Retina (tissue), 1 donor: ENCODE measurements around the gene STX4.

Experiments used
- DNase-seq: peaks from one replicate; pipeline ENCODE4 v3.0.0-alpha.2; 2016

STX4 gene

DNA sequence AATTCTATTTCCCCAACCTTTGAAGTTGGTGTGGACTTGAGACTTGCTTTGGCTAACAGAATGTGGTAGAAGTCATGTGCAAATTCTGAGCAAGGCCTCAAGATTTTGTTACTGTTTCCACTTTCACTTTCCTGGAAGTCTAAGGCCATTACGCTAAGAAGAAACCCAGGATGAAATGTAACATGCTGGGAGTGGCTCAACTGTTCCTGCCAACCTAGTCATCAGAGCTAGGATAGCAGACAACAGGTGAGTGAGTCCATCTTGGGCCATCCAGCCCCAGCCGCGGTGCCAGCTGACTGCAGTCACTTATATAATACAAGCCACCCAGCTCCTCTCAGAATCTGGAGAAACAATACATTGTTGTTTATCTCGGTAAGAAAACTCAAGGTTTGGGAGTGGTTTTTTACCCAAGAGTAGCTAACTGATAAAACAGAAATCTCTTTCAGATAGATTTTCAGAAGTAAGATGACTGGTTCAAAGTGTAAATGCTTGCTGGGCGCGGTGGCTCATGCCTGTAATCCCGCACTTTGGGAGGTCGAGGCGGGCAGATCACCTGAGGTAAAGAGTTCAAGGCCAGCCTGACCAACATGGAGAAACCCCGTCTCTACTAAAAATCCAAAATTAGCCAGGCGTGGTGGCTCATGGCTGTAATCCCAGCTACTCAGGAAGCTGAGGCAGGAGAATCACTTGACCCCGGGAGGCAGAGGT lies 10.7 kb upstream of the STX4 start:
- DNase-seq, result no peak

DNA sequence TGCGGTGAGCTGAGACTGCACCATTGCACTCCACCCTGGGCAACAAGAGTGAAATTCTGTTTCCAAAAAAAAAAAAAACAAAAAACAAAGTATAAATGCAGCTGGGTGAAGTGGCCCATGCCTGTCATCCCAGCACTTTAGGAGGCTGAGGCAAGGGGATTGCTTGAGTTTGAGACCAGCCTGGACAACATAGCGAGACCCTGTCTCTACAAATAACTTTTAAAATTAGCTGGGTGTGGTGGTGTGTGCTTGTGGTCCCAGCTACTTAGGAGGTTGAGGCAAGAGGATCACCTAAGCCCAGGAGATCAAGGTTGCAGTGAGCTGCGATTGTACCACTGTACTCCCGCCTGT lies 10.1 kb upstream of the STX4 start:
- no peak for DNase-seq

DNA sequence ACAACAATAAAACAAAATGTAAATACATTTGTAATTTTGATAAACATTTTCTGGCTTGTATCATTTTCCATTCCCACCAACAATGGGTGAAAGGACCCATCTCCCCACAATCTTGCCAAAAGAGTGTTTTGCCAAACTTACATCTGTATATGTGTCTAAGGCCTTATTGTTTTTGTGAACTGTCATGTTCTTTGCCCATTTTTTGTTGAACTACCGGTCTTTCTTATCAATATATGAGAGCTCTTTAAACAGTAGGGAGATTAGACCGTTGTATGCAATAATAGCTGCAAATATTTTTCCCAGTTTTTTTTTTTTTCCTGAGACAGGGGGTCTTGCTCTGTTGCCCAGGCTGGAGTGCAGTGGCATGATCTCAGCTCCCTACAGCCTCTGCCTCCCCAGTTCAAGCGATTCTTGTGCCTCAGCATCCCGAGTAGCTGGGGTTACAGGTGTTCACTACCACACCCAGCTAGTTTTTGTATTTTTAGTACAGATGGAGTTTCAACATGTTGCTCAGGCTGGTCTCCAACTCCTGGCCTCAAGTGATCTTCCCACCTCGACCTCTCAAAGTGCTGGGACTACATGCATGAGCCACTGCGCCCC lies 9.6 kb upstream of the STX4 start:
- no peak for DNase-seq

DNA sequence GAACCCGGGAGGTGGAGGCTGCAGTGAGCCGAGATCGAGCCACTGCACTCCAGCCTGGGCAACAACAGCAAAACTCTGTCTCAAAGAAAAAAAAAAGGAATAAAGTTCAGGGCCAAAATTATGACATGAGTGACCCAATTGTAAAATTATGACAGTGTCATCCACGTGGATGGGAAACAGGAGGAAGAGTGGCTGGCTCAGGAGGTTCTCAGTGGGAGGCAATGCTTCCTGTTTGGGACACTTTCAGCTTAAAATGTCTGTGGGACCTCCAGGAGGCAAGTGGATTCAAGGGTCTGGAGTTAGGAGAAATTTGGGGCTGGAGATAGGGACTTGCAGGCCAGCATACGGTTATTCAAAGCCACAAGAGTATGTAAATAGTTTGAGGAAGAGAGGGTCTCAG lies 8.0 kb upstream of the STX4 start:
- DNase-seq, result no peak

DNA sequence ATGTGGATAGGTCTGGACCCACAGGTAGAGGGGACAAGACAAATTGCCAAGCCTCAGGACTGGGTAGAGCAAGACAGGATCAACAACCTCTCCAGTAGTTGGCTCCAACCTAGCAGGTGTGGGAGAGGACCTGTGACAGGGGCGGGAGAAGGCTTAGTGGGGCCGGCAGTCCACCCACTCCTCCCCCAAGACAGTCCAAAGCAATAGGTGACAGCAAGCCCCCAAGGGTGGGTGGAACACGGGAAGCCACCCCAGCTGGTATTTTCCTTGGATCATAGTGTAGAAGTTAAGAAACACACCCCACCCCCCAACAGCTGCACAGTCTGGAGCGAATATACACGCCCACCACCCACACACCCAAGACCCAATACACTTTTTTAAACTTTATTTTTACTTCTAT lies 4.1 kb upstream of the STX4 start:
- DNase-seq, result no peak

DNA sequence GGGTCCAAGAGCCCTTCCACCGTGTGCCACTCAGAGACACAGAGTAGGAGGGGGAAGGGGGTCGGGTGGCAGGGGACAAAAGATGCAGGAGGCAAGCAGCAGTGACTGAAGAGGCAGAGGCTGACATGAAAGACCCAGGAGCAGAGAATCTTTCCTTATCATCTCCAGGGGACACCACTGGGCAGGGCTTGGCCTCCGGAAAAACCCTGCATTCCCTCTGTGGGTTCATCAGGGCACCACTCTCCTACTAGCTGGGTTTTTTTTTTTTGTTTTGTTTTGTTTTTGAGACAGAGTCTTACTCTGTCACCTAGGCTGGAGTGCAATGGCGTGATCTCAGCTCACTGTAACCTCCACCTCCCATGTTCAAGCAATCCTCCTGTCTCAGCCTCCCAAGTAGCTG lies 2.1 kb upstream of the STX4 start:
- DNase-seq, result no peak

DNA sequence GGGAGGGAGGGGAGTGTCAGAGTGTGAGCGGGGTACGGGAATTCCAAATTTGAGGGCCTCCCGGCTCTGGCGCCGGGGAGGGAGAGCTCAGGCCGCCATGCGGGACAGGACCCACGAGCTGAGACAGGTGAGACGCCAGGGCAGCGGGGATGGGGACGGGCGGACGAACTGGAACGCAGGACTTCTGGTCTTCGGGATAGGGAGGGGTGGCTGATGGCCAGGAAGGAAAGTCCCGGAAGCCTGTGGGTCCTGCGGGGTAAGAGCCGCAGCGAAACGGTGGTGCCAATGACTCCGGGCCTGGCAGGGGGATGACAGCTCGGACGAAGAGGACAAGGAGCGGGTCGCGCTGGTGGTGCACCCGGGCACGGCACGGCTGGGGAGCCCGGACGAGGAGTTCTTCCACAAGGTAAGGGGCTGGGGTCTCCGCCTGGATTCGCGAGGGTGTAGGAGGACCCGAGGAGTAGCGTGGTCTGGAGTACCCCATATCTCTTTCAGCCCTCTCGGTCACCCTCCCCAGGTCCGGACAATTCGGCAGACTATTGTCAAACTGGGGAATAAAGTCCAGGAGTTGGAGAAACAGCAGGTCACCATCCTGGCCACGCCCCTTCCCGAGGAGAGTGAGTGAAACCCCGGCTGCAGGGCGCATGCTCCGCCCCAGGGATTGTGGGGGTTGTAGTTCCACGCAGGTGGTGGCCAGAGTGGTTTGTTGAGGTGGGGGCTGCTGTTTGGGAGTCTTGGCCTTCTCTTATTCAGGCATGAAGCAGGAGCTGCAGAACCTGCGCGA lies 543 bp downstream of the STX4 start:
- DNase-seq, result peak; percentile 86

DNA sequence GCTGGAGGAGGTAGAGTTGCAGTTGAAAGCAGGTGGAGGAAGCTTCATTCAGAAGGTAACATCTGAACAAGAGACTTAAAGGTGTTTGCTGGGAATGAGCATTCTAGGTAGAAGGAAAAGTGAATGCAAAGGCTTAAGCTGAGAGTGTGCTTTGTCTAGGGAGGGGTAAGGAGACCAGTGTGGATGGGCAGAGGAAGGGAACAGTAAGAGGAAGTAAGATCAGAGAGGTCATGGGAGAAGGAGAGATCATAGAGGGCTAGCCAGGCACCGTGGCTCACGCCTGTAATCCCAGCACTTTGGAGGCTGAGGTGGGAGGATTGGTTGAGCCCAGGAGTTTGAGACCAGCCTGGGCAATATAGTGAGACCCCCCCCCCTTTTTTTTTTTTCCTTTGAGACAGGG lies 3.3 kb downstream of the STX4 start:
- DNase-seq, result no peak

DNA sequence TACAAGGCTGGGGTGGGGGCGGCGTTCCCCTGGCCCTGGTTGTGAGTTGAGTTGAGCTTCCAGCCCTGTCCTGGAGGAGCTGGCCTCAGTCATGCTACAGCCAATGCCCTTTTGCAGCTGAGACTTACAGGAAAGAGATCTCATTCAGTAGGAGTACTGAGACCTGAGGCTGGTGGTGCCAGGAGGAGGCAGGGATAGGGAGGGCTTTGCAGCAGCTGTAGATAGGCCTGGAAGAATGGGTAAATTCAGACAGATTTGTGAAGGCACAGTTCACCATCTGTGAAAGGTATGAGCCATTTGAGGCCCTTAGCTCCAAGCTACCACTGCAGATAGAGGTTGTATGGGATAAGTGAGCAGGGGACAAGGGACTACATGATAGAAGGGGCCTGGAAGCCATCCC lies 5.6 kb downstream of the STX4 start:
- no peak for DNase-seq

DNA sequence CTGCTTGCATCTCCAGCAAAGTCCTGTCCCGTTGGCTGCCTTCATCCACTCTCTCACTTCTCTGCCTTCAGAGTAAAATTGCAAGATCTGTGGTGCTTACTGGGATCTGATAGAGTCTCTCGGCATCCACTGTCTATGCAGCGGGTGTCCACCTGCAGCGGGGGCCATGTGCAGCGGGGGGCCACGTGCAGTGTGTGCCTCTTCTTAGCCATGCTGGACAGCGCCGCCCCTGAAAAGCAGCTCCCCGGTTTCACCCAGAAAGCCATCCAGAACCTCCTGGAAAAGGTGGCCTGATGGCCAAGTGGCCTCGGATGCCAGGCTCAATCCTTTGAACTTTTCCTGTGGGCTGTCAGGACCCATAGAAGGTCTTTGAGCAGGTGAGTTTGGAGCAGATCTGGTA lies 9.5 kb downstream of the STX4 start:
- DNase-seq, result no peak

DNA sequence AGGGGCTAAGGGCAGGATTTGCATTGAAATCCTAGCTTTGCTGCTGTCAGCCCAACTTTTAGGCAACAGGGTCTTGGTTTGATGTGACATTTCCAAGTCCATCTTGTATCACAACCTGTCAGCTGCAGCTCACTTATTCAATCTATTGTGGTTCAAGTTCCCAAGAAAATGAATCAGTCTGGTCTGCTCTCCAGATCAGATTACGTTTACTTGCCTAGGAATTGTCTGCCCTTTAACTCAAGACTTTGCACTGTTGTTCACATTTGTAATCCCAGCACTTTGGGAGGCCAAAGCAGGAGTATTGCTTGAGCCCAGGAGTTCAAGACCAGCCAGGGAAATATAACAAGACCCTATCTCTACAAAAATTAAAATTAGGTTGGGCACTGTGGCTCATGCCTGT lies 10.0 kb downstream of the STX4 start:
- no peak for DNase-seq

DNA sequence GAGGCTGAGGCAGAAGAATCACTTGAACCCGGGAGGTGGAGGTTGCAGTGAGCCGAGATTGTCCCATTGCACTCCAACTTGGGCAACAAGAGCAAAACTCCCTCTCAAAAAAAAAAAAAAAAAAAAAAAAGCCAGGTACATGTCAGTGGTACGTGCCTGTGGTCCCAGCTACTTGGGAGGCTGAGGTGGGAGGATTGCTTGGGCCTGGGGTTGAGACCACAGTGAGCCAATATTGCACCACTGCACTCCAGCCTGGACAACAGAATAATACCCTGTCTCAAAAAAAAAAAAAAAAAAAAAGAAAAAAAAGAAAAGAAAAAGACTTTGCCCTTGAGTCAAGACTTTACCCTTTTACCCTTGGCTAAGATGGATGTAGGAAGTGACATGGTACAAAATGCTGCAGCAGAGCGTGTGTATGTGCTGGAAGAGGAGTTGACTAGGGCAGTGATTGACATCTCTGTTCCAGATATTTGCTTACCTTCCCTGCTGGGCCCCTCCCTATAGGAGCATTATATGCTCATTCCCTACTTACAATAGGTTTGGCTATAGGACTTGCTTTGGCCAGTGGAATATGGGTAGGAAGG lies 10.6 kb downstream of the STX4 start:
- no peak for DNase-seq

DNA sequence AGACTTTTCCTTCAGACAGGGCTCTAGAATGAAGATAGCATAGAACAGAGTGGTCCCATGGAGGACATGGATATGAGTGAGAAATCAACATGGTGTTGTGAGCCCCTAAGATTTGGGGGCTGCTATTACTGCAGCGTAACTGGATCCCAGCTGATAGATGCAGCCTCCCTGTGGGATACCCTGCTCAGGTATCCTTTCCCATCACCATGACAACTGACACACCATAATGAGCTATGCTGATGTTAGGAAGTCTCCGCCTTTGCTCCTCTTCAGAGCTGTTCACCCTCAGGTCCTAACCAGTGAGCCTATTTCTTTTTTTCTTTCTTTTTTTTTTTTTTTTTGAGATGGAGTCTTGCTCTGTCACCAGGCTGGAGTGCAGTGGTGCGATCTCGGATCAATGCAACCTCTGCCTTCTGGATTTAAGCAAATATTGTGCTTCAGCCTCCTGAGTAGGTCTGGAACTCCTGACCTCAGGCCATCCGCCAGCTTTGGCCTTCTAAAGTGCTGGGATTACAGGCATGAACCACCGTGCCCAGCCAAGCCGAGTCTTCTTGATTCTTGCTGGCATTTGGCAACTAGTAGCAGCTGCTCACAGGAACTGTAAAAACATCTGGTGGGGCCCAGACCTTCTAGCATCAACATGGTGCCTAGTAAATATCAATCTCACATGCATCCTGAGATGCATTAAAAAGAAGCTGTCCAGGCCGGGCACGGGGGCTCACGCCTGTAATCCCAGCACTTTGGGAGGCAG lies 17.1 kb downstream of the STX4 start:
- no peak for DNase-seq

DNA sequence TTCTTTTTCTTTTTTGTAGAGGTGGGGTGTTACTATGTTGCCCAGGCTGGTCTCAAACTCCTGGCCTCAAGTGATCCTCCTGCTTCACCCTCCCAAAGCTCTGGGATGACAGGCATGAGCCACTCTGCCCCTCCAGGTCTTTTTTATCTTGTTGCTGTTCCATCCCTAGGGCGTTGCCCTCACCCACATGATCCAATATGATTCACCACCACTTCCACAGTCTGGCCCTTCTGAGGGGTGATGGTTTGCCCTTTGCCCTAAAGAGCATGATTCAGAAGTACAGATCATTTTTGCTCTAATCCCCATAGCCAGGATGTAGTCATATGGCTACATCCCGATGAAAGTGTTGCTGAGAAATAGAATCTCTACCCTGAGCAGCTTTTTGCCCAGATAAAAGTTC lies 18.8 kb downstream of the STX4 start:
- no peak for DNase-seq

DNA sequence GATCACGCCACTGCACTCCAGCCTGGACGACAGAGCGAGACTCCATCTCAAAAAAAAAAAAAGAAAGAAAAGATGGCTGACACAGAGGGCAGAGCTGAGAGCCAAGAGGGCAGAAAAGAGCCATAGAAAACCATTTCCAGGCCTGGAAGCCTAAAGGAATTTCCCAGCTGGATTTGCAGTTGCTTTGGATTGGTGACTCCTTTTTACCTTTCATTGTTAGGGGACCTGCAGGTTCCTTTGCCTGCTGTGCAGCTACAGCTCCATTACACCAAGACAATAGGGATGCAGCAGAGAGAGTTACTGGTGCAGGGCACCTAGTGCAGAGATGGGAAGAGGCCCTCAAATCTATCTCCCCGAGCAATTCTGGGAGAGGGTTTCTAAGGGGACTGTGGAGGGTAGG lies 22.3 kb downstream of the STX4 start:
- DNase-seq, result no peak

DNA sequence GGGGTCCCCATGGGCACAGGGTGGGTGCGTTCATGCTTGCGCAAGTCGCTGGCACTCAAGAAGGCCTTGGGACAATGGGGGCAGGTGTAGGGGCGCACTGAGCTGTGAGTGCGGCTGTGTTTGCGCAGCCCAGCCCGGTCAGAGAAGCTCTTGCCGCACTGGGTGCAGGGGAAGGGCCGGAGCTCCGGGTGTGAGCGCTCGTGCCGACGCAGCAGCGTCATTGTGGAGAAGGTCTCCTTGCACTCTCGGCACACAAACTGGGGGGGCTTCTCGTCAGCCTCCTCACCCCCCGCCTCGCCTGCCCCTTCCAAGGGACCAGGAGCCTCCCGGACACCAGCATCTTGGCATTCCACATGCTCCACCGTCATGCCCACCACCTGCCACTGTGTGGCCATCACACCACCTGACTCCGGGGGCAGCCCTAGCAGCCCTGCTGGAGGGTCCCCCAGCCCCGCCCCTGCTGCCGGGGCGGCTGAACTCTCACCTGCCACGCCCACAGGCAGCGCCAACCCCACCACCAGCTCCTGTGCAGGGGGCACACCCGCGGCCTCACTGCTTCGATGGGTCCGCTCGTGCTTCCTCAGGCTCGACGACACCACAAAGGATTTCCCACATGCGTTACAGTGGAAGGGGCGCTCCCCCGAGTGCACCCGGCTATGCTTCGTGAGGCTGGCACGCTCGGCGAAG lies 27.9 kb downstream of the STX4 start:
- no peak for DNase-seq

DNA sequence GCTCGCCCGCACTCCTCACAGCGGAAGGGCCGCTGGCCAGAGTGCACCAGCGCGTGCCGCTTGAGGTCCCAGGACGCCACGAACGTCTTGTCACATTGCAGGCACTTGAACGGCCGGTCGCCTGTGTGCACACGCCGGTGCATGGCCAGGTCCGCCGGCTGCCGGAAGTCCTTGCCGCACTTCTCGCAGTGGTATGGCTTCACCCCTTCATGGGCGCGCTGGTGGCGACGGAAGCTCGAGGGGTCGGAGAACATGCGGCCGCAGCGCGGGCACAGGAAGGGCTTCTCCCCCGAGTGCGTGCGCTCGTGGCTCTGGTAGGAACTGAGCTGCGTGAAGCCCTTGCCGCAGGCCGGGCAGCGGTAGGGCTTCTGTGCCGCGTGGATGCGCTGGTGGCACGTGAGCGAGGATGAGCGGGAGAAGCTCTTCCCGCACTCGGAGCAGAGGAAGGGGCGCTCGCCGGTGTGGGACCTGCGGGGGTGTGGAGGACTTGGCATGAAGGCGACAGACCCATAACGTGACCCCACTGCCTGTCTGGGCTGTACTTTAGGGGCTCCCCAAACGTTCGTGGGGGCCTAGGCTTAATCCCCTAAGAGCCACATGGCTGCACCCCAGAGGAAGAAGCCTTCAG lies 28.6 kb downstream of the STX4 start:
- DNase-seq, result no peak

DNA sequence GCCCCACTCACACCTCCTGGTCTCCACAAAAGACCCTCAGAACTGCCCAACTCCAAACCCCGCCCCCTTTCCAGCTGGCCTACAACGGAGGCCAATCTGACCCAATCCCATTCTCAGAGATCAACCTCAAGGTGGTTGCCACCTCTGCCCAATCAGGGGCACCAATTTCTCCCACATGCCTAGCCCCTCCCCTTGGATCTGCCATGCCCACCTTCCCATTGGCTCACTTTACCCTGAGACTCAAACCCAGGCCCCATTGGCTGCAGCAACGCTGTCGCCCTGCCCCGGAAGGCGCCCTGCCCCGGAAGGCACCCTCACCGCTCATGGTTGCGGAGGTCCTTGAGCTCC lies 30.1 kb downstream of the STX4 start:
- no peak for DNase-seq

DNA sequence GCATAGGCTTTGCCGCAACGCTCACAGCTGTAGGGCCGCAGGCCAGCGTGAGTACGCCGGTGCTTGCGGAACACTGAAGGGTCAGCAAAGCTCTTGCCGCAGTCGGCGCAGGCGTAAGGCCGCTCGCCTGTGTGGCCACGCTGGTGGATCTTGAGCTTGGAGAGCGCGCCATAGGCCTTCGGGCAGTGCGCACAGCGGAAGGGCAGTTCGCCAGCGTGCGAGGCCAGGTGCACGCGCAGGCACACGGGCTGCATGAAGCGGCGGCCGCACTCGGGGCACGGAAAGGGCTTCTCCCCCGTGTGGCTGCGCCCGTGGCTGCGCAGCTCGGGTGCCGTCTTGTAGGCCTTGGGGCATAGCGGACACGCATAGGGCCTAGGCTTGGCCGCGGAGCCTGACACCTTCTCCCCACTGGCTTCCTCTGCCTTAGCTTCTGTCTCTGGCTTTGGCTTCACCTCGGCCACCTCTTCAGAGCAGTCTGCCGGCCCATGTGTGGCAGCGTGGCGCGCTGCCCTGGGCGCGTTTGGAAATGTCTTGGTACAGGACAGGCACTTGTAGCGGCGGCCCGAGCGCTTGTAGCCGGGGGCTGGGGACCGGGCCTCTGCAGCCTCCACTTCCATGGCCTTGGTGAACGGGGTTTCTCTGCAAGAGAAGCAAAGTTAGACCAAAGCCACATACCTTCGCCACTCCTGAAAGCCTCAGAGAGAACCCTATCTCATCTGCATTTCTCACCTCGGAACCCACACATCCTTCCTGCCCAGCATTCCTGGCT lies 30.7 kb downstream of the STX4 start:
- DNase-seq, result no peak

DNA sequence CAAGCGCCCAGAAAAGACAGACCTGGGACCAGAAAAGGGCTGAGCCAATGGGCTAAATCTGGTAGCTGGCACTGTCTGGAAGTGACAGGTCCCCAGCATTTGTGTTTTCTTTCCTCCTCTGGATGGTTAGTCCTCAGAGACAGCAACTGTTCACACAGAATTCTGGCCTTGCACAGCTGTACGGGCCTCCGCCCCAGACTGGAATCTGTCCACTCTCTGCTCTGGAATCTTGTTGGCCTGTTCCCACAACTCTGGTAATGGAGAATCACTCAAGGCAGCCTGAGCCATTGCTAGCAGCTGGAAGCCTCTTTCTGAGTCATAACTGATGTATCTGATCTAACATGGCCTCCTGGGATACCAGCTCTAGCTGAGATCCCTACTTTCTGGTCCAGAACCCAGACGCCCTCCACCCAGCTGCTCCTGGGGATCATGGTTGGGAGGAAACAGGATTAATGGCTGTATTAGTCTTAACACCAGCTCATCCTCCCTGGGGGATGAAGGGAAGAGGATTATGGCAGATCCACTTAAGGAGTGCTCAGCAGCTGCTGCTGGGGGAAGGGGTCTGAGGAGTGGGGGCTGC lies 31.6 kb downstream of the STX4 start:
- DNase-seq, result peak; percentile 55

DNA sequence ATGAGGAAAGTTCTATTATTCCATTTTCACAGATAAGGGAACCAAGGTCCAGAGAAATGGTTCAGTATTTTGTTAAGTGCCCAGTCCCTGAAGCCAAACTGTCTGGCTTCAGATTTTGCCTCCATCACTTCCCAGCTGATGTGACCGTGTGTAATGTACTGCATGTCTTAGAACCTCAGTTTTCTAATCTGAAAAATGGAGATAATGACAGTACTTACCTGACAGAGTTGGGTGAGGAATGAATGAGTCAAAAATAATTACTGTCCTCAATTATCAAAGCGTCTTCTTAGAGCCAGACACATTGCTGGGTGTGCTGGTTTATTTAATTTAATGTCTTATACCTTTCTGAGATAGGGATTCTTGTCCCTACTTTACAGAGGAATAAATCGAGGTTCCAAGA lies 34.0 kb downstream of the STX4 start:
- DNase-seq, result no peak
